Left renal pelvis (tissue), 4 donors: ENCODE data around the gene LDB2. TPM values are rescaled to one million over a fixed set of nuclear protein-coding genes. Genes with fewer than 3 reads are reported as not detected.
"Not testable (repeated sequence)": the region's sequence is repeated elsewhere in the genome, so short reads cannot be mapped to it uniquely, and the experiment has no call there.

Experiments used
- DNase-seq, 4 donors: peaks; one replicate each; pipeline ENCODE4 v3.0.0-alpha.2; 2013; ENCODE audit warnings: low read depth in 4 of 4, low spot score in 3 of 4
- polyA plus RNA-seq, 4 donors: library from polyadenylated mRNA; unstranded; fragments of 120-200 nt; gene quantifications; one replicate each; pipeline ENCODE4 v1.2.1, GENCODE V29; 2013; ENCODE audit not compliant: insufficient read length in 4 of 4

LDB2 gene
- polyA plus RNA-seq, 4 donors: 83.1 to 249 (median 108) TPM

DNA sequence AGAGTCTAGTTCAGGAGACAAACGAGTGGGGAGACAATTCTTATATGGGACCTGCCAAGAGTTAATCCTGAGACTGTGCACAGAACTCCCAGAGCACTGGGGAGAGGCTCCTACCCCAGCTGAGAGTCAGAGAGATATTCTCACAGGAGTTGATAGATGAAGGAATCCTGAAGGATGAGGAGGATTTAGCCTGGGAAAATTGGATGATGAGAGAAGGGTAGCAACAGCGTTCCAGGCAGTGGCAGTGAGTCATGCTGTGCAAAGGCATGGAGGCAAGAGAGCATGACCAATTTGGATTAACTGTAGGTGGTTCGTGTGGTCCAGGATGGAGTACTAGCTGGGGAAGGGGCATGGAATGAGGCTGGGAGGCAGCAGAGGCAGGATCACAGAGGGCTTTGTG is 318.6 kb downstream of the LDB2 start:
- no peak for DNase-seq

DNA sequence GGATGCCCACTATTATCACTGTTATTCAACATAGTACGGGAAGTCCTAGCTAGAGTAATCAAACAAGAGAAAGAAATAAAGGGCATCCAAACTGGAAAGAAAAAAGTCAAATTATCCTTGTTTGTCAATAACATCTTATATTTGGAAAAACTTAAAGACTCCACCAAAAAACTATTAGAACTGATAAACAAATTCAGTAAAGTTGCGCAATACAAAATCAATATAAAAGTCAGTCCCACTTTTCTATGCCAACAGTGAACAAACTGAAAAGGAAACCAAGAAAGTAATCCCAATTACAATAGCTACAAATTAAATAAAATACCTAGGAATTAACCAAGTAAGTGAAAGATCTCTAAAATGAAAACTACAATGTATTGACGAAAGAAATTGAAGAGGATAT is 321.3 kb downstream of the LDB2 start:
- DNase-seq: no peak

DNA sequence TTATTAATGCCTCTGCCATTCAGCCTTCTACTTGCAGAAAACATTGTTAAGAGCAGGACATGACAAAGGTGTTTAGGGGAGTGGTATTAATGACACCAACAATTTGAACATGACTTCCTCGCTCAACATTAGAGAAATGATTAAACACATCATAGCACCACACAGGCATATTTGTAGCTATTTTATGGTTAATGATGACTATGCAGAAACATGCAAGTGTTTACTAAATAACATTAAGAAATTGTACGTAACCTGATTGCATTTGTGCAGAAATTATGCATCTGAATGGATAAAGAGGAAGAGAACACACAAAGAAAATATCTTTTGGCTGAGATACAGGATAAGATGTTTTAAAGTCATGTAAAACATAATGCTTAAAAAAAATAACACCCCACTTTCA is 323.5 kb downstream of the LDB2 start:
- DNase-seq: no peak

DNA sequence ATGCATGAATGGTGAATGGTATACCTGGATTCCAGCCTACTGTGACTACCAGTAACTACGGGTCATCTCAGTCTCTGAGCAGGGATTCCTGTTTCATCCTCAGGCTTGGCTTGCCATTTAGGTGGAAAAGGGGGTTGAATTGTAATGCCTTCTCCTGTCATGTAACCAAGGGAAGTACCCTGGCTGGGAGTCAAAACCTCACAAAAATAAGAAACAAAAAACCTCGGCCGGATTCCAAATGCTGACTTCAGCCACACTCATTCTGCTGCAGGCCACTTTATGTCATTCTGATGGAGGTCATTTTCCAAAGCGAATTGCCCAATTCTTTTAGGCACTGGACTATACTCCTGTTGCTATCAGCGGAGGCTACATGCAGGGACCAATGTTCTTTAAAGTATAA is 324.7 kb downstream of the LDB2 start:
- DNase-seq: no peak

DNA sequence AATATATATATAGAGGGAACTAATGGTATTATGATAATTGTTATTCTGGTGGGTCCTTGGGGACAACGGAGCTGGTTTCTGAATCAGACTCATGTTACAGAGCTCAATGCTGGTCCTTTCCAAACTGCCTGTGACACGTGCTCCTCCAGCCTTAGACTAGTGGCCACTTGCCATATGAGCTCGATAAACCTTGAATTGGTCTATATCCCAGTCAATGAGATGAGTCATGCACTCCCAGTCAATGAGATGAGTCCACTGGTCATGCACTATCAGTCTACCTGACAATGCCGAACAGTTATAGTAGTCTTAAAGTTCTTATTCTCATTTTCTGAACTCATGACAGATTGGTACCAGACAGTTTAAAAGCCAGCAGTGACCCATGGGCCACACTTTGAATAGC is 325.2 kb downstream of the LDB2 start:
- DNase-seq: no peak

DNA sequence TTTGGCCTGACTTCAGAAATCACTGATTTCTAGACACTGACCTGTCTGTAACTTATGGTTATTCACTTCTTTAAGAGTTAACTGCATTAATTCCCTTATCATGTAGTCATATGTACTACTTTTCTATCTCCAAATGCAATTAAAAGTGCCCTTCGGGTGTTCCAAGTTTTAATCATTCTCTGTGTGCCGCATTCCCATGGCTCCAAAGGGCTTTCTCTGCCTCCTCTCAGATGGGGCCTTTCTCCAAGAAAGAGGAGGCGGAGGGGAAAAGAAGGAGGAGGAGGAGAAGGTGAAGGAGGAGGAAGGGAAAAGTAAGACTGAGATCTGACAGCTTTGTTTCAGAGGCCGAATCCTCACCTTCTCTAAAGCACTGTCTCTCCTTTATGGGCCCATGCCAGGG is 325.8 kb downstream of the LDB2 start:
- DNase-seq: no peak

DNA sequence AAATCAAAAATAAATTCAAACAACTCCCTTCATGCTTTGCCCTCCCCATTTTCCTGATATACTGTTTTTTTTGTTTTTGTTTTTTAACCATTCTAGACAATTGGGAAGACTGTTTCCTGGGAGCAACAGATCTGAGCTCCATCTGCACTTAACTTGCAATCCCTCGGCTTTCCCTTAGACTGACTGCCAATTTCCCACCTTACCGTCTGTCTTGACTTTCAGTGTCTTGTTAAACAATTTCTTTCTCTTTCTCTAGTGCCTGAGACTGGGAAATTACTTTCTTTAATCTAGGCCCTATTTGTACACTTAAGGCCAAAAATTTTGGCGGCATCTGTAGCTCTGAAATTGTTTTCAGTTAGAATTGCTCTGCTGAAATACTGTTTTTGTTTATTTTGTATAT is 326.3 kb downstream of the LDB2 start:
- DNase-seq: no peak

DNA sequence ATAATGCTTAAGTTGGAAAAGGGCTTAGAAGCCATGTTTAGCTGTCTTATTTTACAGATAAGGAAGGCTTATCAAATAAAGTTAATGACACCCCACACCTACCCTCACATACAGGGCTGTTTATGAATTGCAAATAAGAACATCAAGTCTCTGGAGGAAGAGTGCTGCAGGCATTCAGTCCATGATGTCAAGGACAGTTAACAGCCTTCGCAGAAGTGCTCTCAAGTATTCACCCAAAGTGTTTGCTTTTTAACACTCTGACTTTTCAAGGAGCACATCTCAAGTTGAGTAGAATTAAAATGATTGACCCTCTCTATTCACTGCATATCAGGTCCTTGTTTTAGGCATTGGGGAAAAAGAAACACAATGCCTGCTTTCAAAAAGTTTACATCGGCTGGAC is 328.7 kb downstream of the LDB2 start:
- no peak for DNase-seq

DNA sequence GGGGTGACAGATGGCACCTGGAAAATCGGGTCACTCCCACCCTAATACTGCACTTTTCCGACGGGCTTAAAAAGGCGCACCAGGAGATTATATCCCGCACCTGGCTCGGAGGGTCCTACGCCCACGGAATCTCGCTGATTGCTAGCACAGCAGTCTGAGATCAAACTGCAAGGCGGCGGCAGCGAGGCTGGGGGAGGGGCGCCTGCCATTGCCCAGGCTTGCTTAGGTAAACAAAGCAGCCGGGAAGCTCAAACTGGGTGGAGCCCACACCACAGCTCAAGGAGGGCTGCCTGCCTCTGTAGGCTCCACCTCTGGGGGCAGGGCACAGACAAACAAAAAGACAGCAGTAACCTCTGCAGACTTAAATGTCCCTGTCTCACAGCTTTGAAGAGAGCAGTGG is 341.1 kb downstream of the LDB2 start:
- not testable (repeated sequence) for DNase-seq

DNA sequence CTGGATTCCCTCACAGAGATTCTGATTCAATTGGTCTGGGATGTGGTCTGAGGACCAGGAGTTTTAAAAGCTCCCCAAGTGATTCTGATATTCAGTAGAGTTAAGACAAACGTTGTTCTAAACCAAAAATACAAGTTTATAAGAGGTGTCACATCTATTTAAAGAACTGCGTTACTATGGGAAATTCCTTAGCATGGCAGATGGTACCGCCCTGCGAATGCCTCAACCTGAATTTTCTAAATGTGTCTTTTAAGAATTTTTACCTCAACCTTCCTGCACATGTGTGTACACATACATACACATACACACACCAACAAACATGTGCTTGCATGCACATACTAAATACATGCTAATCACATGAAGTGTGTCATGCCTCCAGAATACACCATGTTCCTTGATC is 343.3 kb downstream of the LDB2 start:
- no peak for DNase-seq

DNA sequence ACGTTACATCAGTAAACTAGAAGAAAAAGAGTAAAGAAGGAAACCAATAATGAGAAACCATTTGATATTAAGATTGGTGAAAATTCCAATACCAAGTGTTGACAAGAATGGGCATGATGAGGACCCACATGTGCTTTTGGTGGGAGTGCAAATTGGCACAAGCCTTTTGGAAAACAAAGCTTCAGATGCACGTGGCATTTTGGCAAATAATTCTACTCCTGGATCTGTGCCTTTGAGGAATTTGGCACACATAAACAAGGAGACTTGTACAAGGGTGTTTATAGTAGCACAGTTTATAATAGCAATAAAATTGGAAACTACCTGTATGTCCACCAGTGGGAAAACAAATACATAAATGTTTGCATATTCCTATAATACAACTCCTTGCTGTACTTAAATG is 347.9 kb downstream of the LDB2 start:
- DNase-seq: no peak

DNA sequence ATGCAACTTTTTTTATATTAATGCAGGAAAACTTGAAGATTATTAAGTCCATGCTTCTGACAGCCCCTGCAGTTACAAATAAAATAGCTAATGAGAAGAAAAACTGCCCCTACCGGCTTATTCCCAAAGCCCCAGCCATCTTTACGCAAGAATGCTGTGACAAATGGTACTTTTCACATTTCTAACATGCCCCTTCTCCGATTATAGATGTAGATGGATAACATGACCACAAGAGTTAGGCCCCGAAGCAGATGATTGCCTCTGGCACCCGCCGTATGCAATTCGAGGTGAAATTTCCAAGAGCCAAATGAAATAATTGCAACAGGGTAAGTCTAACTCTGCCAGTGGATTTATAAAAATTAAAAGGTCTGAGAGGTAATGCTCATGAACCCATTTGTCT is 352.8 kb downstream of the LDB2 start:
- DNase-seq: no peak

DNA sequence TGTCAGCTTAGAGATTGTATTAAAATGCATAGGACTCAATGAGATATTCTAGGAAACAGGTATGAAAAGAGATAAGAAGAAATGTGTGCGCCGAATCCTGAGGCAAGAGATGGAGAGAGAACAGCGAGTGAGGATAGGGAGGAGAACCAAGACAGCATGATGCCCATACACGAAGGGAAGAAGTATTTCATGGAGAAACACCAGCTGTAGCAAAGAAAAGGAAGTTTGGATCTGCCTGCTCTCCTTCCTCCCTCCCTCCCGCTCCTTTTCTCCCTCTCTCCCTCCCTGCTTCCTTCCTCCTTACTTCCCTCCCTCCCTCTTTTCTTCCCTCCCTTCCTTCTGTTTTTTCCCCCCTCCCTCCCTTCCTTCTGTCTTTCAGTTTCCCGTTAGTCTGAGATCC is 353.6 kb downstream of the LDB2 start:
- DNase-seq: no peak

DNA sequence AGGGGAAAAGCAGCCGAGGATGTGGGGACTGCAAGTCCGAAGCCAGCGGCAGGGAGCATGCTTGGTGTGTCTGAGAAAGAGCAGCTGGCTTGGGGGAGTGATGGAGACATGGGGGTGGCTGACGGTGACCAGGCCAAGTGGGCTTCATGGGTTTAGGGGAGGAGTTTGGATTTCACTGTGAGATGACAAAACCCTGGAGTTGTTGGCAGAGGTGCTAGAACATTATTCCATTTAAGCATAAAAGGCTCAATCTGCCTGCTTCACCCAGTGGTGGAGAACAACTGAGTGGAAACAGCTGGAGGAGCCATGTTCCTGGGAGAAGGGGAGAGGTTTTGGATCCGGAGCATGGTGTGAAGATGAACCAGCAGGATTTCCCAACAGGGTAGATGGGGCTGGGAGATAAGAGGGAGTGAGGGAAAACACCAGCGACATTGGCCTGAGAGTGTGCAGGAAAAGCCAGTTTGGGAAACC is 354.2 kb downstream of the LDB2 start:
- DNase-seq: peak in 2 of 4 donors; percentile 16 to 24

DNA sequence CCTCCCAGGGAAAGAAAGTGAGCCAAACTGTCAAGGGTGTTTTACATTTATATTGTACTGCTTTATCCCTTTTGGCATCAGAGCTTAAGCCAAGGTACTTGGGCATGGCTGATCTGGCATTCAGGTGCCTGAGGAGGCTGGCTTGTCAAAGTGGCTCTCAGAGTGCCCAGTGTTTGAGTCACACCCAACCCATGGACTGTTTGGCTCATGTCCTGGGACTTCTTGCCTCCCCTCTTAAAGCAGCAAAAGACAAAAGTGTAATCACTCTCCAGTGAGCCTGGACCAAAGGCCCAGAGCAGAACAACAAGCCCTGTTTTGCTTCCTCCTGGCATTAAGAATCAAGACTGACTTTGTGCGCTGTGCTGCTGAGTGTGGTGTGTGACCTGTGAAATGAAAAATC is 360.5 kb downstream of the LDB2 start:
- no peak for DNase-seq

DNA sequence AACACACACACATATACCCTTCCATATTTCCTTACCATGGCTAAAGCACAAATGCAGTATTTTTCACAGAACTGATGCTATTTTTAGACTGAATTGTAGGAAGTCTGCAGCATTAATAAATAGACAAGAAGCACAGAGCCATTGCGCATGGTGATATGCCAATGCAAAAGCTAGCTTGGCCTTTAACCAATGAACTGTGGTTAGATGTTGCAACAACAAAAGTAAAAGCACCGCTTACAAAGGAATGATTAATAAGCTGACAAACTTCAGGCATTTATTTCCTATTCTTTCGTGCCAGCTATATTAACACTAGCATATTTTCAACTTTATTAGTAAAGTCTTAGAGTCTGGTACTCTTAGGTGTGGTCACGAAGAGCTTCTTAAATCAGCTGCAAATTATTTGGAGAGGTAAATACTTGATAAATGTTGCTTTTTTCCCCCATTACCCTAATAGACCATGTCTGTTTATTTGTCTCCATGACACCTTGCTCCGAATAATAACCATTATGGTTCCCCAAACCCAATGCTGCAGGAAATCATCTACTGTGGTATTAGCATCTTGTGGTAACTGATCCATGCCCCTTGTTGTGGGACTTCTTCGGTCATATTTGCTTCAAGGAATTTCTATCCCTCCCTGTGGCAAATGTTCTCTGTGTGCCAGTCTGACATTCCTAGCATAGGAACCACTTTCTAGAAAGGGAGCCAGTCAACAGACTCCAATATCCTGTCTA is 366.0 kb downstream of the LDB2 start:
- DNase-seq: no peak

DNA sequence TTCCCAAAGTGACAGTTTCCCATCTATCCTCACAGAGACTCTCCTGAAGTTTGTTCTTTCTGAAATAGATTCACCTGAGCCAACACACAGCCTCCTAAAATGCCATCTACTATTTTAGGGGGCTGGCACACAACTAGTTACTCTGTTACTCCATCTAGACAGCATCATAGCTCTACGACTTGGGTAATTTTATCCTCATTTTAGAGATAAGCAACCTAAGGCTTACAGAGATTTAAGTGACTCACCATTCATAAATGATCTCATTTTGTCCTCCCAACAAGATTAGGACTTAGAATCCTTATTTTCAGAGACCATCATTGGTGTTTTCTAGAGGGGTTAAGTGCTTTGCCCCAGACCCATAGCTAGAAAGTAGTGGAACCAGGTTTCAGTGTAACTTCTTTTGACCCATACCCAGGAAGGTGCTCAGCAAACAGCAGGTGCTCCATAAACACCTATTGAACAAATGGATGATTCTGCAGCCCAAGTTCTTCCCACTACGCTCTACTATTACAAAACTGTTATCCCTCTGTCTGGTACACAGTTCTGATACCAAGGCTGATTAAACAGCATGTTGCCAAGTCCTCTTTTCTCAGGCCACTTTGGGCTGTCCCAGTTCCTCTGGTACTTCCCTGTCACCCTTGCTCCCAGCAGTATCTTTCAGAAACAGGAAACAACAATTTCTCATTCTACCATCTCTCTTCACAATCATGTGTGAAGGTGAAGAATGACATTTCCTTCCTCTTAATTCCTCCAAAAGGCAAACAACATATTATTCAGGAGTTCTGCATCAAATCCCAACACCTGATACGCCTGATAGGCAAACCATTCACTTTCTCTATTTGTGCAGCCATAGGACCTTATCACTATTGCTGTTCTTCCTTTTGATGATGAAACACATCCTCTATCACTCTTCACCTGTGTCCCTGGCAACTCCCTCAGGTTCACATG is 367.5 kb downstream of the LDB2 start:
- no peak for DNase-seq

DNA sequence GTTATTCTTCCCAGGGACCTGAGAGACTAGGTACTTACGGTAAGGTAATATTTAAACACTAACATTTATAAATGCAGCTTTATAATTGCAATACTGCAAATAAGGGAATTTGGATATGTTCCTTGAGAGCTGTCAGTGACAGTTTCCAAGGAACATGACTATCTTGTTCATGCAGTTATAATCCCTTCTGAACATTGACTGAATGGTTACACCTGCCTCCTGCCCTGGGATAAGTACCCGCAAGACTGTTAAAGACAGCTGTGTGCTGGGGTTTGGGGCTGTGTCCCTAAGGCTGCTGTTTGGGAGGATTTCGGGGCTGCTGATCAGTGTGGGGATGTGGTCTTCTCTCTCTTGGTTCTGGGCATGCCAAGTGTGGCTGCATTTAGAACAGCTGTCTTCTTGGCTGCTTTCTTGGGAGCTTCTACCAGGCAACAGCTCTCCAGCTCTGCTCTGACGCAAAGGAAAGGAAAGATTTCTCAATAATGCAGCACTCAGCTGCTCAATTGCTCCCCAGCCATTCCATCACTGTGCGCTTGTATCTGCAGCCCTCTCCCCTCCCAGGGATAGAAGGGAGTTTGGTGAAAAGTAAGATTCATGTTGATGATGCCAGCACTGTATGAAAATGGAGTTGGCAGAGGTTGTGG is 373.4 kb downstream of the LDB2 start:
- DNase-seq: no peak

DNA sequence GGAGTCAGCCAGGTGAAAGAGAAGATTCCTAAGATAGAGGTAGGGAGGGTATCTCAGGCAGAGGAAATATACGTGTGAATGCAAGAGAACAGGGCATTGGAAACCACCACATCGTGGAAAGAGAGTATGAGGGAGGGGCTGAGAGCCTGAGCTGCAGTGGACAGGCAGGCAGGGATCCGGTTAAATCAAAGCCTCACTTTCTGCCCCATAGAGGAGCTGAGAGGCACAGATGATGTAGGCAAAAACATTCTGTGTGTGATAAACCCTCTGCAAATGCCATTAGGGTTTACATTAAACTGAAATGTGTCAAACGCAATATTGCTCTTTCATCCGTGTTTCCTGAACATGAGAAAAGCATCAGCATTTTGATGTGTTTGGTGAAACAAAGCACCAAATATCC is 374.0 kb downstream of the LDB2 start:
- DNase-seq: no peak

DNA sequence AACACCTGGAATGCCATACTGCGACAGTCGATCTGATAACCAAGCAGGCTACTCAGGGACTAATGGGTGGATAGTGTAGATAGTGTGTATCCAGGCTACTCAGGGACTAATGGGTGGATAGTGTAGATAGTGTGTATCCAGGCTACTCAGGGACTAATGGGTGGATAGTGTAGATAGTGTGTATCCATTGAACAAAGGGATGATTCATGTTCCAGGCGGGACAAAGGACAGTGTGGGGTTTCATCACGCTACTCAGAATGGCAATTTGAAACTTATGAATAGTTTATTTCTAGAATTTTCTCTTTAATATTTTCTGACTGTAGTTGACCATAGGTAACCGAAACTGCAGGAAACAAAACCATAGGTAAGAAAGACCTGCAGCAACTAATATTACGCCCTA is 374.9 kb downstream of the LDB2 start:
- not testable (repeated sequence) for DNase-seq

DNA sequence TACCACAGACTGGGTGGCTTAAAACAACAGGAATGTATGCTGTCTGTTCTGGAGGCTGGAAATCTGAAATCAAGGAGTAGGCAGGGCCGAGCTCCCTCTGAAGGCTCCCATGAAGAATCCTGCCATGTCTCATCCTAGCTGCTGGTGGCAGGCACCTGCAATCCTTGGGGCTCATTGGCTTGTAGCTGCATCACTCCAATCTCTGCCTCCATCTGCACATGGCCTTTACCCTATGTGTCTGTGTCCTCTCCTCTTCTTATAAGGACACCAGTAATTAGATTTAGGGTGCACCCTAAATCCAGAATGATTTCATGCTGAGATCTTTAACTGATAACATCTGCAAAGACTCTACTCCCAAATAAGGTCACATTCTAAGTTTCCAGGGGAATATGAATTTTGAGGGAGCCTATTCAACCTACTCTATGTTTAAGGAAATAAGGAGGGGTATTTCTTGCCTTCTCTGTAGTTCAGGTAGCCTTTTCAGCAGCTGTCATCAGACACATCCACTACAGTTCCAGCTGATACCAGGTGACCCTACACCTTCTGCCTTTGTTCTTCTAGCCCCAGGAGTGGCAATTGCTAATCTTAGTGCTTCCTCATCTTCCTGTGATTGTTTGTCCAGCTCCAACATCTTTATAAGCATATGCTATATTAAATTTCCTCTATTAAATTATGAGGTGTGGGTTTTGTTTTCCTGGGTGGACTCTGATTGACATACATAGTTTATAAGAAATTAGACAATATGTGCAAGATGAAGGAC is 377.1 kb downstream of the LDB2 start:
- DNase-seq: no peak
